ENCODE results near the gene CEP350. TPM values are rescaled to one million over a fixed set of nuclear protein-coding genes. Genes with fewer than 3 reads are reported as not detected.

The CEP350 gene
- total and polyA plus RNA-seq, 2 of the 4 experiments (the other 2 are of a cell fraction), result 5.0 to 36.4 TPM

DNA sequence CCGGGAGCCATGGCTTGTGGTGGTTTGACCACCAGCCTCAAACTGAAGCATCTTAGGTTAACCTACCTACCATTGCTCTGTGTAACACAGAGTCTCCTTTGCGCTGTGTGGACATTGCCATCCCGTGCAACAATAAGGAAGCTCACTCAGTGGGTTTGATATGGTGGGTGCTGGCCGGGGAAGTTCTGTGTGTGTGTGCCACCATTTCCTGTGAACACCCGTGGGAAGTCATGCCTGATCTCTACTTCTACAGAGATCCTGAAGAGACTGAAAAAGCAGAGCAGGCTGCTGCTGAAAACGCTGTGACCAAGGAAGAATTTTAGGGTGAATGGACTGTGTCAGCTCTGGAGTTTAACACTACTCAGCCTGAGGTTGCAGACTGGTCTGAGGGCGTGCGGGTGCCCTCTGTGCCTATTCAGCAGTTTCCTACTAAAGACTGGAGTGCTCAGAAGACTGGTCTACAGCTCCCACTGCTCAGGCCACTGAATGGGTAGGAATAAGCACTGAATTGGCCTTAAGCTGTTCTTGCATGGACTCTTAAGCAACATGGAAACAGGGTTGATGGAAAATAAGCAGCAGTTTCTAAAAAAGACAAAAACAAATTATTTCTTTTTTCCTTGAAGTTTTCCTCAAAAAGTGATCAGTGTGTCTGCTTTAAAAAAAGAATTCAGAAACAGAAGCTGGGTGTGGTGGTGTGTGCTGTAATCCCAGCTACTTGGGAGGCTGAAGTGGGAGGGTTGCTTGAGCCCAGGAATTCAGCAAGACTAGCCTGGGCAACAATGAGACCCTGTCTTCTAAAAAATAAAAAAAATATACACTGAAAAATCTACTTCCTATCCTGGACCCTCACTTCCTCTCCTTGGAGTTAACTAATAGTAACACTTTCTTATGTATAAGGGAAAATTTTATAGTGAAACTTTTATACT is 14.6 kb downstream of the CEP350 start (continued):
- TF ChIP-seq, protein P1, sequence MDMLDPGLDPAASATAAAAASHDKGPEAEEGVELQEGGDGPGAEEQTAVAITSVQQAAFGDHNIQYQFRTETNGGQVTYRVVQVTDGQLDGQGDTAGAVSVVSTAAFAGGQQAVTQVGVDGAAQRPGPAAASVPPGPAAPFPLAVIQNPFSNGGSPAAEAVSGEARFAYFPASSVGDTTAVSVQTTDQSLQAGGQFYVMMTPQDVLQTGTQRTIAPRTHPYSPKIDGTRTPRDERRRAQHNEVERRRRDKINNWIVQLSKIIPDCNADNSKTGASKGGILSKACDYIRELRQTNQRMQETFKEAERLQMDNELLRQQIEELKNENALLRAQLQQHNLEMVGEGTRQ (IDR thresholded peaks at IDR 0.05; ENCODE audit: low read depth, low read length), result no peak

DNA sequence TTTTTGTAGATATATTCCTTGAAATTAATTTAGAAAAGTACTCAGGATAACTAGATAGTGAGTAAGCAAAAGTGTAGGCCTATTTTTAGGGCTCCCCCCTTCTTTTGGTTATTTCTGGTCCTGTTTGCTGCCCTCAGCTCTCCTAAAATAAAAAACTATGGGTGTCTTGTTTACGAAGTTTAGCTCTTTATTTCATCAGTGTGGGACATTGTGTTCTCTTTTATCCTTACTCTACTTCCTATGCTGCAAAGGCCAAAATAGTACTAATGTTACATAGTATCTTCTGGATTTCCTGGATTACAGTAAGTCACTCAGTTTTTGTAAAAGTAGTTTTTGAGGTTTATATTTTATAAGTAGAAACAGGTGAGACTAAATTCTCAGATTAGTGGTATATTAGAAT is 15.4 kb downstream of the CEP350 start:
- Histone ChIP-seq H4K91ac (ENCODE audit: insufficient read depth, low read depth, low read length) (no peak overlapping the region), H2AK9ac (replicated peaks; ENCODE audit: low read depth, low read length, poor library complexity) (no peak overlapping the region), H3K27me3 (ENCODE audit: control insufficient read depth, insufficient read depth, low read length) (no peaks in the 10 kb centered on the region), H3K4me1 (ENCODE audit: control insufficient read depth, insufficient read depth, low read length) (peaks cover 1% of the 10 kb centered on the region; the same call in 1 of the 2 replicates), H2BK5ac (ENCODE audit: low read depth, low read length, poor library complexity, severe bottlenecking) (no peak overlapping the region), H4K20me1 (ENCODE audit: insufficient read depth, low read length) (peaks cover 17% of the 10 kb centered on the region; the same call in 1 of the 2 replicates), H3K9me3 (ENCODE audit: control insufficient read depth, insufficient read depth, low read length) (no peaks in the 10 kb centered on the region), H3K9me1 (ENCODE audit: insufficient read depth, low read length) (peaks cover 11% of the 10 kb centered on the region), H3K23ac (ENCODE audit: low read depth, low read length) (no peak overlapping the region), H2BK120ac (ENCODE audit: low read depth, low read length) (no peak overlapping the region), H3K4me3 (ENCODE audit: insufficient read depth, low read depth, low read length) (no peak overlapping the region), H3K14ac (replicated peaks; ENCODE audit: low read depth, low read length) (no peak overlapping the region), H4K8ac (ENCODE audit: low read depth in 2 of 2, low read length in 2 of 2) (no peak overlapping the region), H2BK20ac (ENCODE audit: low read depth, low read length) (no peak overlapping the region), H3K79me1 (ENCODE audit: low read depth in 1 of 2, low read length in 2 of 2) (peaks cover 33 to 66% of the 10 kb centered on the region in 2 experiments), H3K4me2 (ENCODE audit: low read depth, low read length) (no peak overlapping the region), H3K4ac (ENCODE audit: low read depth, low read length) (no peak overlapping the region), H3K36me3 (ENCODE audit: control insufficient read depth, insufficient read depth, low read length) (peaks cover 4% of the 10 kb centered on the region), H2AFZ (replicated peaks; ENCODE audit: low read length, poor library complexity) (no peak overlapping the region), H2AK5ac (ENCODE audit: low read depth, low read length) (no peak overlapping the region), H4K5ac (ENCODE audit: low read depth, low read length) (no peak overlapping the region), H3K9ac (ENCODE audit: low read depth, low read length) (no peak overlapping the region), H3K18ac (ENCODE audit: low read depth, low read length) (no peak overlapping the region), H3K27ac (ENCODE audit: insufficient read depth, low read length) (no peak overlapping the region), H3K56ac (ENCODE audit: extremely low read depth, insufficient read depth, low read length) (no peak overlapping the region), H2BK15ac (ENCODE audit: low read depth, low read length) (no peak overlapping the region)
- TF ChIP-seq CEBPB (IDR thresholded peaks at IDR 0.05; ENCODE audit: low read depth, low read length) (no peak), BHLHE40 (IDR thresholded peaks at IDR 0.05; ENCODE audit: low read depth, low read length) (no peak), FOS (IDR thresholded peaks at IDR 0.05; ENCODE audit: low read depth, low read length) (no peak), MXI1 (IDR thresholded peaks at IDR 0.05; ENCODE audit: borderline replicate concordance, low read depth, low read length) (no peak), POLR2A (IDR thresholded peaks at IDR 0.05; ENCODE audit: low read depth, low read length) (no peak), NFE2L2 (IDR thresholded peaks at IDR 0.05; ENCODE audit: low read depth, low read length) (no peak), RCOR1 (IDR thresholded peaks at IDR 0.05; ENCODE audit: insufficient replicate concordance, low read length) (no peak), RAD21 (IDR thresholded peaks at IDR 0.05; ENCODE audit: low read length) (no peak), SMC3 (IDR thresholded peaks at IDR 0.05; ENCODE audit: low read depth, low read length) (no peak)
- intact Hi-C loops (cut with micrococcal nuclease) (loop anchor here (5.0 kb wide), 1 partner anchor 32 kb away; no protein-coding TSS in a partner anchor), dilution Hi-C loops (cut with HindIII; ENCODE audit: low sequenced_read_pairs, unreplicated experiment) (no loop called here), in situ Hi-C loops (cut with MboI; ENCODE audit: low sequenced_read_pairs) (no loop called here)
- WGBS, 2 experiments (ENCODE audit: extremely low coverage in 2 of 2, insufficient read length in 1 of 2), result no CpG with 5 or more reads among the region's 1 CpG
- ChIA-PET CTCF (no interaction called here), POLR2A (ENCODE audit: unreplicated experiment) (no interaction called here)
- ATAC-seq (ENCODE audit: low read depth) (no peak), DNase-seq (no peak)
- no TSS peak for BruUV-seq (replicated peaks)
